GM18517 (cell line): ENCODE measurements around the gene PROM1.

Experiments used
- ATAC-seq: cut with Tn5 transposase; IDR thresholded peaks from one replicate; pipeline ENCODE4 v1.9.1; 2021; ENCODE audit warnings: mild to moderate bottlenecking, moderate library complexity; ENCODE audit not compliant: unreplicated experiment

PROM1 gene

GRCh38 chr4:15951781-15952180, 132.0 kb downstream of the PROM1 start:
- ATAC-seq = no peak

- ATAC-seq = no peak
These were observed 135.0 kb downstream of the PROM1 start for GRCh38 chr4:15948826-15949225.

DNA sequence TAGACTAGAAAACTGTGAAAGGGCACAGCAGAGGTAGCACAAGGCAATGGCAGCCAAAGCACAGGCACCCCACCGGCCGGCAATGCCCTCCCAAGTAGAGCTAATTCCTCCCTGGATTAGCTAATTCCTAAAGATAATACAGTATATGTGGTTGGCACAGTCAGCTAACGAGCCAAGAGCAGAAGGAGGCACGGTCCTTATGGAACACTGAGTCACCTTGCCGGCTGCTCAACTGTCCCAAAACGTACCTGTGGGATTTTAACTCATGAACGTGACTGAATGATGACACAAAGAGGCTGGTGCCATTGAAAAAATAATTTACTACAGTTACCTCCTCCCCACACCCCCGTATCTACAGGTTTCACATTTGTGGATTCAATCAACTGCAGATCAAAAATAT, 136.1 kb downstream of the PROM1 start:
- no peak for ATAC-seq

GRCh38 chr4:15945516-15945915, 138.3 kb downstream of the PROM1 start:
- ATAC-seq = no peak

DNA sequence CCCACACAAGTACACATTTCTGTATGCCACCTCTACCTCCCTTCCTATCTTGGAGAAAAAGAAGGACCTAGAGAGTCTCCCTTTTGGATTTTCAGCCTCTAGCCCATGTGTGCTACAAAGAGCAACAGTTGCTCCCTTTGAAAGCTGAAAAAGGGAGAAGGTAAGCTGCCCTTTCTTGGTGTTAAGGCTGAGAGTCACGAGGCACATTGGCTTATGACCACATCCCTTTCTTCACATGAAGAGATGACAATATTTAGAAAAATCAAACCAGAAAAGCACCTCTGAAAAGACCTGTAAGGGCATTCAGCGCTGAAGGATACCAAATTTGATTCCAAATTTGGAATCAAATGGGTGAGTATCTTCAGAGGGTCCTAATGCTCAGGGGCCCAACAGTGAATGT, 138.9 kb downstream of the PROM1 start:
- ATAC-seq = no peak

DNA sequence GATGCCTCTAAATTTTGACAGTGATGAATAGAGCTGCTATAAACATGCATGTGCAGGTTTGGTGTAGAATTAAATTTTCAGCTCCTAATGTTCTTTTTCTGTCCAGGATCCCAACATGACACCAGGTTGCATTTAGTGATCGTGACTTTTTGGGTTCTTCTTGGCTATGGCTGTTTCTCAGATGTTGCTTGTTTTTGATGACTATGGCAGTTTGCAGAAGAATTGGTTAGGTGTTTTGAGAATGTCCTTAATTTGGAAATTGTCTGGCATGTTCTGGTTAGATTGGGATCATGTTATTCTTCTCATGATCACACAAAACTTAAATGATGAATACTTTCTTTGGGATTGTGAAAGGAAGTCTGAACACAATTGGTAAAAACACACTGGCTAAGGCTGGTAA, 141.5 kb downstream of the PROM1 start:
- ATAC-seq = no peak

DNA sequence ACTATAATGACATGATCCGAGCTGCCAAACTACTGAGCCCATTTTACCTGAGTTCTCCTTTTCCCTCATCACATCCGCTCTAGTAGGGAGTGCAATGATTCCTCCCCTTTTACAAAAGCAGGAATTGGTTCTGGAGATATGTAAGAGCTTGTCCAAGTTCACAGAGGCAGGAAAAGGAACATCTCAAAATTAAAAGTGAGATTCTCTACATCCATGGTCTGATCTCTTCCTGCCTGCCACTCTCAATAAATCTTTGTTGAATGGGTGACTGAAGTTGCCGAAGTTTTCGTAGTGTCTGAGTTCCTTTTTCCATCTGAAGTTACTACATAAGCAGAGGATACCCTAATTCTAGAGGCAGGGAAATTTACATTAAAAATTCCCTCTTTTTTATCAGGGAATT, 145.2 kb downstream of the PROM1 start, which contains the start of gene FGFBP1:
Gene FGFBP1 (minus strand): TSS at position 101 of the 400 bp plus-strand sequence. CDS start 2,108 bp downstream, outside the sequence.
- ATAC-seq = no peak

DNA sequence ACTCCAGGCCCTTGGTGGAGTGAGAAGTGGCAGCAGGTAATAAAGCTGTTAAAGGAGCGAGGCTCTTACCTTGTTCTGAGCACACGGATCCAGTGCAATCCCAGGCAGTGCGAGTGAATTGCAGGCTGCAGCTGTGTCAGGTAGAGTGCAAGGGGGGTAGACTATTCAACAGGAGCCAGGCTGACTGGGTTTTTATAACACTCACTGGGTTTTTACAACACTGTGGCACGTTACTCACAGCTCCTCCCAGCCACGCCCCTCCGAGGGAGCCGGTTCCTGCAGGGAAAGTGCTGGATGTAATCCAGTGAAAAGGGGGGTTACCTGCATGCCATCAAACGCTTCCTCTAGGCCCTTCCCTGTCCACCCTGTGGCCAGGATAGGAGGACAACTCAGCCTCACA, 145.6 kb downstream of the PROM1 start:
- ATAC-seq = no peak

DNA sequence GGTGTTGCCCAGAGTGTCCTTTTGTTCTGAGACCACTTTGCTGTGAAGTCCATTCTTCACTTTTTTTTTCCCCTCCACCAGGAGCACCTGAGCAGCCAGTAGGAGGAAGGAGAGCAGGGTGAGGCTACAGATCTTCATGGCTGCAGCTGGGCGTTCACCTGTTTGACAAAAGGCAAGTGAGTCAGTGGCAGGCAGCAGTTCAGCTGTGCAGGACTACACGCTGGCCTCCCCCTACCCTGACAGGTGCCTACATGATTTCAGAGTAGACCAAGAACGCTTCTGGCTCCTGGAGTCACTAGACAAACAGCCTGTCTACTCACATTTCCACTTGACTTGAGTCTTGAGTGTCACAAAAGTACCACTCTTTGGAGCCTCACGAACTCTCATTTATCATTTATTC, 147.3 kb downstream of the PROM1 start:
- no peak for ATAC-seq

GRCh38 chr4:15935504-15936402, 148.1 kb downstream of the PROM1 start:
- no peak for ATAC-seq

DNA sequence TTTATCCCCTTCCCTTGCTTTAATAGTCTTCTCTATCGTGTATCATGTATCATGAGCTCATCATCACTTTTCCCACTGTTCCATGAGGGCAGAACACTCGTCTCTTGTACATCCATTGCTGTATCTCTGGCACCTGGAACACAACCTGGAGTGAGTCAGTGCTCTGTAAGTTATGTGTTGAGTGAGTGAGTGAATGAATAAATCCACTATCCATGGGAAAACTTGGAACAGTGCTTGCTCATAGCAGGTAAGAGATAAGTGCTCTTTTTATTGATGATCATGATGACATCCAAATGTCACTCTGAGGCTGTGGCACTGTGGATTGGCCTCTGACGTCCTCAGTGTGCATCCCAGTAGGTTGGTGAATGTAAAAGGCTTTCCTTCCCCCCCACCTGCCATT, 149.6 kb downstream of the PROM1 start:
- no peak for ATAC-seq

GRCh38 chr4:15931451-15932210, 152.2 kb downstream of the PROM1 start:
- no peak for ATAC-seq

DNA sequence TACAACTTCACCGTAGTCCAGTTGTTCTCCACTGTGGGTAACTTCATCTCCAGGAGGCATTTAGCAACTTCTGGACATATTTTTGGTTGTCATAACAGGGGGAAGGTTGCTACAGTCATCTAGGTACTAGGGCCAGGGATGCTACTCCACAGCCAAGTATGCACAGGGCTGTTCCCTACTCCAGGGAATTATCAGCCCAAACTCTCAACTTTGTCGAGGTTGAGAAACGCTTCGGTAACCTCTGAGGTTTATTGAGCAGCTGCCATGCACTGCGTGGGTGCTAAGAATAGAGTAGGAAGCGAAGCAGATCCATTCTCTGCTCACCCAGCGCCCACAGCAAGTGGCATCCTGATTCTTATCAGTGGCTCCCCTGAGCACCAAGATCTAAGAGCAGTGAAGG, 153.5 kb downstream of the PROM1 start:
- ATAC-seq = no peak

DNA sequence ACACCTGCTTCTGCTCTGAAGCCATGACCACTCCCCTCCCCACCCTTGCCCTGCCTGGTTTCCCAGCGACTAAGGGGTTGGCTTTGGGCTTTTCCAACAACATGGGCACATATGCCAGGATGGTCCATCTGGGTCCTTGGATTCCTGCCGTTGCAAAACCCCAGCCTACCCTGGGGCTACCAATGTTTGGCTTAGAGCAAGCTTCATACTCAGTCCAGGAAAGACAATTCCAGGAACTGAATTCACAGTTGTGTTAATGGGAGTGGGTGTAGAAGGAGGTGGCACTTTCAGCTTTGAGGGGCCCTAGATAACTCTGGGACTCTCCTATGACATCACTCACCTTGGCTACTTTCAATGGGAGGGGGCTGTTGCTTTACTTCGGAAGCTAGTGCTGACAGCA, 154.3 kb downstream of the PROM1 start:
- ATAC-seq = no peak

DNA sequence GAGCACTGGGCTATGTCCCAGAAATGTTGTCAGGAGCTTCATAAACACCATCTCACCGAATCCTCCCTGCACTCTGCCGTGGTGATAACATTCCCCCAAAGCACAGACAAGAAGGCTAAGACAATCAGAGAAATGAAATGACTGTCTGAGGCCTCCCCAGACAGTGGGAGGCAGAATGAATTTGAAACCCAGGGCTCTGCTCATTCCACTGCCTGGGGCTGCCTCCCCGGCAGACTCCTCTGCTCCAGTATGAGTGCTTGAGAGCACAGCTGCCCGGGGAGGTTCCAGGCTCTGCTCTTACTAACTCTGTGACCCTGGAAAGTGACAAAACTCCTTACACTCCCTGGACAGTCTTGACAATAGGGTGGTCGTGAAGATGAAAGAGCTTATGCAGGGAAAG, 154.9 kb downstream of the PROM1 start:
- ATAC-seq = no peak

- ATAC-seq = no peak
These were observed 157.3 kb downstream of the PROM1 start for GRCh38 chr4:15926486-15926885.

GRCh38 chr4:15925830-15926229, 158.0 kb downstream of the PROM1 start:
- ATAC-seq = no peak

DNA sequence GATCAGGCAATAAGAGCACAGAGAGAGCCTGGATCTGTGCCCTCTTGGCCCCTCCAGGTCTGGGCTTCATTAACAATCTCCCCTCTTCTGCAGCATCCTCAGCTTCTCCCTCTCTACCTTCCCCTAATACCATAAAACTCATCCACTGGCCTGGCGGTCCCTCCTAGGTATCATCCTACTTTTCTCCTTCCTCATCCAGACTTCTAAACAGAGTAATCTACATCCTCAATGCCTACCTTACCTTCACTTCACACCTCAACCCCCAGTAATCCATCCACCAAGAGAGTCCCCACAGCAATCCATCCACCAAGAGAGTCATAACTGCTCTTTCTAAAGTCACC, 162.3 kb downstream of the PROM1 start:
- ATAC-seq = no peak

DNA sequence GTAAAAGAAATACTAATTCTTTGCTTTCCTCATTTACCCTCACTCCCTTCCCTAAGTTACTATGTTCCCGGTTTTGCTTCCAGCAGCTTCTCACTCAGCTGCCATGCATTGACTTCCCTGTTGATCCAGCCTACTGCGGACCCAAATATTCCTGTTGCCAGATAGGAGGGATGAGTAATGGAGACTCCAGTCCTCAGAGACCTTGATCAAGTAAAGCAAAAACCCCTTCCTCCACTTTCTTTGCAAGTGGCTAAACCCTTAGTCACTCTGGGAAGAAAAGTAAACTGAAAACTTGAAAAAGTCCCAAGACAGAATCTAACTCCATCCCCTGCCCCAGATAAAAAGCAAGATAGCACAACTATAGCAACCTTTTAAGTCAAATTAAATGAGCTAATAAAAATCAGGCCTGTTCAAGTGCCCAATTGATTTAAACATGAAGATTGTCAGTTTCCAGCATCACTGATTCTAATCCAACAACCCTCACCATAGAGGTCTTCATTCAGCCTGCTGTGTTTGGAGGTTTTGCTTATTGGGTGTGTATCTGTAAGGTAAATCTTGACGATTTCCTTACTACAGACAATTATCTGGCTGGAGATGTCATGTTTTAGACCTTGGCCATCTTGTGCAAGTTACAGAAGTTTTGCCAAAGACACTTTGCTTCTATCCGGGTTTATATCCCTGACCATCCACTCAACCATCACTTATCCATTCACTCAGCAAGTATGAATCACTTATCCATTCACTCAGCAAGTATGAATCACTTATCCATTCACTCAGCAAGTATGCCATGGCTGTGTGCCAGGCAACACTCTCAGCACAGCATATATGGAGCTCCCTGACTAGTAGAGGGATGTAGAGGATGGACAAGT, 162.9 kb downstream of the PROM1 start:
- no peak for ATAC-seq

GRCh38 chr4:15918484-15919129, 165.2 kb downstream of the PROM1 start:
- no peak for ATAC-seq
